ENCODE data around the gene DOP1B.

GRCh38 chr21:36180963-36181362 is 24.3 kb downstream of the DOP1B start:
- TF ChIP-seq, protein P1, sequence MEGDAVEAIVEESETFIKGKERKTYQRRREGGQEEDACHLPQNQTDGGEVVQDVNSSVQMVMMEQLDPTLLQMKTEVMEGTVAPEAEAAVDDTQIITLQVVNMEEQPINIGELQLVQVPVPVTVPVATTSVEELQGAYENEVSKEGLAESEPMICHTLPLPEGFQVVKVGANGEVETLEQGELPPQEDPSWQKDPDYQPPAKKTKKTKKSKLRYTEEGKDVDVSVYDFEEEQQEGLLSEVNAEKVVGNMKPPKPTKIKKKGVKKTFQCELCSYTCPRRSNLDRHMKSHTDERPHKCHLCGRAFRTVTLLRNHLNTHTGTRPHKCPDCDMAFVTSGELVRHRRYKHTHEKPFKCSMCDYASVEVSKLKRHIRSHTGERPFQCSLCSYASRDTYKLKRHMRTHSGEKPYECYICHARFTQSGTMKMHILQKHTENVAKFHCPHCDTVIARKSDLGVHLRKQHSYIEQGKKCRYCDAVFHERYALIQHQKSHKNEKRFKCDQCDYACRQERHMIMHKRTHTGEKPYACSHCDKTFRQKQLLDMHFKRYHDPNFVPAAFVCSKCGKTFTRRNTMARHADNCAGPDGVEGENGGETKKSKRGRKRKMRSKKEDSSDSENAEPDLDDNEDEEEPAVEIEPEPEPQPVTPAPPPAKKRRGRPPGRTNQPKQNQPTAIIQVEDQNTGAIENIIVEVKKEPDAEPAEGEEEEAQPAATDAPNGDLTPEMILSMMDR (IDR thresholded peaks at IDR 0.05) = no peak
- TF ChIP-seq POLR2A (IDR thresholded peaks at IDR 0.05) = no peak

Measured in lower leg skin (tissue), 3 donors.